Fibroblast of mammary gland (primary cell): ENCODE results near the gene KRT38.

Source experiments
- DNase-seq: peaks from one replicate; pipeline ENCODE4 v3.0.0-alpha.2; 2010; ENCODE audit warnings: low read depth
- H3K4me3 ChIP-seq: 2 replicates; pipeline ENCODE4 v1.5.1; 2011; ENCODE audit warnings: low read depth, mild to moderate bottlenecking, low read length, moderate library complexity; ENCODE audit not compliant: control insufficient read depth
- TF ChIP-seq, protein P1 (sequence below): conservative IDR thresholded peaks from 2 replicates; pipeline ENCODE4 v1.5.1; 2011; ENCODE audit warnings: low read depth, low read length, inconsistent platforms; ENCODE audit not compliant: control insufficient read depth, insufficient read depth

Gene KRT38

DNA sequence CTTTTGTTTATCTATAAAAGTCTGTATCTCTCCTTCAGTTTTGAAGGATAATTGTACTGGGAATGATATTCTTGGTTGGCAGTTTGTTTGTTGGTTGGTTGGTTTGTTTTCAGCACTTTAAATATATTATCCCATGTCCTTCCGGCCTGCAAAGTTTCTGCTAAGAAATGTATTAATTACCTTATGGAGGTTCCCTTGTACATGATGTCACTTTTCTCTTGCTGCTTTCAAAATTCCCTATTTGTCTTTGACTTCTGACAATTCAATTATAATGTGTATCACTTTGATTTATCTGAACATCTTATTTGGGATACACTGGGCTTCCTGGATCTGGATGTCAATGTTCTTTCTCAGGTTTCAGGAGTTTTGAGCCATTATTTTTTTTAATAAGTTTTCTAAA, 54.6 kb downstream of the KRT38 start:
- TF ChIP-seq, protein P1, sequence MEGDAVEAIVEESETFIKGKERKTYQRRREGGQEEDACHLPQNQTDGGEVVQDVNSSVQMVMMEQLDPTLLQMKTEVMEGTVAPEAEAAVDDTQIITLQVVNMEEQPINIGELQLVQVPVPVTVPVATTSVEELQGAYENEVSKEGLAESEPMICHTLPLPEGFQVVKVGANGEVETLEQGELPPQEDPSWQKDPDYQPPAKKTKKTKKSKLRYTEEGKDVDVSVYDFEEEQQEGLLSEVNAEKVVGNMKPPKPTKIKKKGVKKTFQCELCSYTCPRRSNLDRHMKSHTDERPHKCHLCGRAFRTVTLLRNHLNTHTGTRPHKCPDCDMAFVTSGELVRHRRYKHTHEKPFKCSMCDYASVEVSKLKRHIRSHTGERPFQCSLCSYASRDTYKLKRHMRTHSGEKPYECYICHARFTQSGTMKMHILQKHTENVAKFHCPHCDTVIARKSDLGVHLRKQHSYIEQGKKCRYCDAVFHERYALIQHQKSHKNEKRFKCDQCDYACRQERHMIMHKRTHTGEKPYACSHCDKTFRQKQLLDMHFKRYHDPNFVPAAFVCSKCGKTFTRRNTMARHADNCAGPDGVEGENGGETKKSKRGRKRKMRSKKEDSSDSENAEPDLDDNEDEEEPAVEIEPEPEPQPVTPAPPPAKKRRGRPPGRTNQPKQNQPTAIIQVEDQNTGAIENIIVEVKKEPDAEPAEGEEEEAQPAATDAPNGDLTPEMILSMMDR, result no peak

More for the DNA sequence above, 54.6 kb downstream of the KRT38 start:
- H3K4me3 ChIP-seq, result no peak overlapping the region
- DNase-seq, result no peak
